ENCODE data around the gene PLAGL2. TPM values are rescaled to one million over a fixed set of nuclear protein-coding genes. Genes with fewer than 3 reads are reported as not detected.

Gene PLAGL2
- total and polyA plus RNA-seq, 2 experiments from 2014 or later: 39.7 to 41.1 TPM

DNA sequence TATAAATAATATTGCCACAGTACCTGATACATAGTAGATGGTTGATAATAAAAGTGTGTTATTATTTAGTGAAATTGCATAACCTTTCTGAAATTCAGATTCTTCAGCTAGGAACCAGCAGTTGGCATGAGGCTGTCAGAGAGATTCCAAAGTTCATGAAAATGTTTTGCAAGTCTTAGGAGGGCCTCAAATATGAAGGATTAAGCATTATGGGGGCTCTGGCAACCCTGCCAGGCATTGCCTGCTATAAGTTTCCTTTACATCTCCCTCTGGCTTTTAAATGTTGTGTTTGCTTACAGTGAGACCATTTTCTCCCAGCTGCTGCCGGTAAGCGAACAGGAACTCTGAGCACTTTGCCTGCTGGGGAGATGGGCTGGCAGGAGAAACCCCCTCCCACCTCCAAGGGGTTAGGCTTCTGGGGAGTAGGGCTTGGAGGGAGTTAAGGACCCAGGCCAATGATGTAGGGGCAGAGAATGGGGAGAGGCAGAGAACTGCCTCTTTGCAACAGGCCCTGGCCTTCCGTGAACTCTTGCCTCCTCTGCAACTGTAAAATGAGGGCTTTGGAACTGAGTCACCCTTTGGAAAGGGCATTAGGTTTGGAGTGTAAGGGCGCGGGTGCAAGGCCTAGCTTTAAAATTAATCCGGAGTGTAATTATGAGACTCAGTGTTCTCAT, 36.7 kb upstream of the PLAGL2 start:
- H3K36me3 ChIP-seq (replicated peaks; ENCODE audit: insufficient read depth, low read depth): no peaks in the 10 kb centered on the region
- H3K27me3 ChIP-seq: no peaks in the 10 kb centered on the region
- H3K9me3 ChIP-seq (ENCODE audit: low read depth): no peaks in the 10 kb centered on the region
- no peak for DNase-seq (ENCODE audit: low spot score)
- no peak overlapping the region for H3K27ac ChIP-seq
- no peak overlapping the region for H3K4me3 ChIP-seq
- H3K4me1 ChIP-seq (ENCODE audit: insufficient read depth): peaks cover 10% of the 10 kb centered on the region
- no peak overlapping the region for H3K4me2 ChIP-seq
- 81% methylated on average over 6 of the region's 6 CpGs for WGBS (ENCODE audit: low lambda C conversion rate, missing lambda C conversion rate)
- no peaks in the 10 kb centered on the region for H3K9me2 ChIP-seq (replicated peaks; ENCODE audit: insufficient read depth)
- H3K79me2 ChIP-seq: no peaks in the 10 kb centered on the region
- no peak for TF ChIP-seq CTCF (IDR thresholded peaks at IDR 0.05; ENCODE audit: poor library complexity)
- no peak for TF ChIP-seq EZH2phosphoT487 (IDR thresholded peaks at IDR 0.05; ENCODE audit: low read depth, severe bottlenecking, unreplicated experiment)
- TF ChIP-seq EZH2 (IDR thresholded peaks at IDR 0.05; ENCODE audit: borderline replicate concordance): no peak
- H4K20me1 ChIP-seq (ENCODE audit: insufficient read depth, poor library complexity, severe bottlenecking): no peaks in the 10 kb centered on the region
- H2AFZ ChIP-seq: no peak overlapping the region

GRCh38 chr20:32241807-32242206, 34.3 kb upstream of the PLAGL2 start:
- Histone ChIP-seq H3K27me3 (no peaks in the 10 kb centered on the region), H3K9me3 (ENCODE audit: low read depth) (no peaks in the 10 kb centered on the region), H2AFZ (no peak overlapping the region), H3K4me2 (no peak overlapping the region), H3K79me2 (no peaks in the 10 kb centered on the region), H3K4me3 (no peak overlapping the region), H3K4me1 (ENCODE audit: insufficient read depth) (peaks cover 10% of the 10 kb centered on the region), H3K9me2 (replicated peaks; ENCODE audit: insufficient read depth) (no peaks in the 10 kb centered on the region), H3K27ac (no peak overlapping the region), H3K36me3 (replicated peaks; ENCODE audit: insufficient read depth, low read depth) (no peaks in the 10 kb centered on the region), H4K20me1 (ENCODE audit: insufficient read depth, poor library complexity, severe bottlenecking) (no peaks in the 10 kb centered on the region)
- TF ChIP-seq EZH2phosphoT487 (IDR thresholded peaks at IDR 0.05; ENCODE audit: low read depth, severe bottlenecking, unreplicated experiment): no peak
- TF ChIP-seq CTCF (IDR thresholded peaks at IDR 0.05; ENCODE audit: poor library complexity): no peak
- TF ChIP-seq EZH2 (IDR thresholded peaks at IDR 0.05; ENCODE audit: borderline replicate concordance): no peak
- DNase-seq (ENCODE audit: low spot score): no peak
- WGBS (ENCODE audit: low lambda C conversion rate, missing lambda C conversion rate): 87% methylated on average over 4 of the region's 4 CpGs

- whole genome bisulfite sequencing (ENCODE audit: low lambda C conversion rate, missing lambda C conversion rate): 10% methylated on average over 1 of the region's 1 CpG
Observed at GRCh38 chr20:32240205-32240604, 32.7 kb upstream of the PLAGL2 start.

More at GRCh38 chr20:32240205-32240604, 32.7 kb upstream of the PLAGL2 start:
- Histone ChIP-seq H3K4me2 (no peak overlapping the region), H3K36me3 (replicated peaks; ENCODE audit: insufficient read depth, low read depth) (no peaks in the 10 kb centered on the region), H3K9me3 (ENCODE audit: low read depth) (no peaks in the 10 kb centered on the region), H3K27me3 (no peaks in the 10 kb centered on the region), H4K20me1 (ENCODE audit: insufficient read depth, poor library complexity, severe bottlenecking) (no peaks in the 10 kb centered on the region), H3K9me2 (replicated peaks; ENCODE audit: insufficient read depth) (no peaks in the 10 kb centered on the region), H3K4me3 (no peak overlapping the region), H2AFZ (no peak overlapping the region), H3K4me1 (ENCODE audit: insufficient read depth) (peaks cover 21% of the 10 kb centered on the region), H3K27ac (no peak overlapping the region), H3K79me2 (no peaks in the 10 kb centered on the region)
- no peak for DNase-seq (ENCODE audit: low spot score)
- TF ChIP-seq EZH2 (IDR thresholded peaks at IDR 0.05; ENCODE audit: borderline replicate concordance) (no peak), EZH2phosphoT487 (IDR thresholded peaks at IDR 0.05; ENCODE audit: low read depth, severe bottlenecking, unreplicated experiment) (no peak), CTCF (IDR thresholded peaks at IDR 0.05; ENCODE audit: poor library complexity) (peak; percentile 16)
